KMS-11 (cell line): ENCODE measurements around the gene CENPN.

ENCODE experiments used
- H2AFZ ChIP-seq: fragments of 200-600 bp; sonication (generic); 2 replicates; pipeline ENCODE4 v1.6.1; 2016; ENCODE audit warnings: antibody characterized with exemption, mixed run types, low read depth
- H3K27ac ChIP-seq: fragments of 200-600 bp; sonication (generic); 2 replicates; pipeline ENCODE4 v1.6.1; 2016; ENCODE audit warnings: mild to moderate bottlenecking, mixed run types
- H3K27me3 ChIP-seq: fragments of 200-600 bp; sonication (generic); 2 replicates; pipeline ENCODE4 v1.6.1; 2017; ENCODE audit warnings: mild to moderate bottlenecking, low read depth, mixed run types, moderate library complexity; ENCODE audit not compliant: insufficient read depth
- H3K36me3 ChIP-seq: fragments of 200-600 bp; sonication (generic); 2 replicates; pipeline ENCODE4 v1.6.1; 2017; ENCODE audit warnings: mild to moderate bottlenecking, mixed run types; ENCODE audit not compliant: insufficient read depth
- H3K4me1 ChIP-seq: fragments of 200-600 bp; sonication (generic); 2 replicates; pipeline ENCODE4 v1.6.1; 2016; ENCODE audit warnings: mild to moderate bottlenecking, low read depth, mixed run types; ENCODE audit not compliant: poor library complexity, severe bottlenecking
- H3K4me2 ChIP-seq: fragments of 200-600 bp; sonication (generic); 2 replicates; pipeline ENCODE4 v1.7.0; 2016; ENCODE audit warnings: mild to moderate bottlenecking, mixed run types
- H3K4me3 ChIP-seq: fragments of 200-600 bp; sonication (generic); IDR thresholded peaks from 2 replicates; pipeline ENCODE4 v1.6.1; 2017; ENCODE audit warnings: low read depth, low read length, mixed read lengths; ENCODE audit not compliant: insufficient read depth
- H3K79me2 ChIP-seq: fragments of 200-600 bp; sonication (generic); 2 replicates; pipeline ENCODE4 v1.6.1; 2016; ENCODE audit warnings: low read depth, mixed run types; ENCODE audit not compliant: insufficient read depth
- H3K9ac ChIP-seq: fragments of 200-600 bp; sonication (generic); 2 replicates; pipeline ENCODE4 v1.6.1; 2016; ENCODE audit warnings: mild to moderate bottlenecking, mixed run types
- H4K20me1 ChIP-seq: fragments of 200-600 bp; sonication (generic); 2 replicates; pipeline ENCODE4 v1.6.1; 2016; ENCODE audit warnings: mild to moderate bottlenecking, mixed run types; ENCODE audit not compliant: insufficient read depth
- CTCF ChIP-seq: fragments of 200-600 bp; sonication (generic); conservative IDR thresholded peaks from 2 replicates; pipeline ENCODE4 v1.6.1; 2017; ENCODE audit warnings: low read depth, mild to moderate bottlenecking, antibody characterized with exemption, low read length, moderate library complexity, mixed read lengths

Gene CENPN

GRCh38 chr16:80993834-80994233 is 13.2 kb upstream of the CENPN start:
- H3K36me3 ChIP-seq: no peaks in the 10 kb centered on the region
- no peak overlapping the region for H2AFZ ChIP-seq
- H4K20me1 ChIP-seq: no peaks in the 10 kb centered on the region
- no peaks in the 10 kb centered on the region for H3K27me3 ChIP-seq
- no peak overlapping the region for H3K9ac ChIP-seq
- no peak overlapping the region for H3K4me2 ChIP-seq
- no peak overlapping the region for H3K27ac ChIP-seq
- no peak overlapping the region for H3K4me3 ChIP-seq
- TF ChIP-seq CTCF: no peak
- peaks cover 71% of the 10 kb centered on the region for H3K79me2 ChIP-seq
- no peaks in the 10 kb centered on the region for H3K4me1 ChIP-seq

- Histone ChIP-seq H3K27ac (no peak overlapping the region), H3K27me3 (no peaks in the 10 kb centered on the region), H4K20me1 (no peaks in the 10 kb centered on the region), H3K4me2 (no peak overlapping the region), H3K4me3 (no peak overlapping the region), H3K4me1 (no peaks in the 10 kb centered on the region), H3K79me2 (peaks cover 78% of the 10 kb centered on the region), H2AFZ (no peak overlapping the region), H3K9ac (no peak overlapping the region), H3K36me3 (no peaks in the 10 kb centered on the region)
- TF ChIP-seq CTCF: no peak
These were observed 12.6 kb upstream of the CENPN start for GRCh38 chr16:80994451-80994850.

- no peak overlapping the region for H3K9ac ChIP-seq
These were observed 10.3 kb upstream of the CENPN start for GRCh38 chr16:80996688-80997138.

GRCh38 chr16:80997139-80997798 is 9.7 kb upstream of the CENPN start:
- no peak for TF ChIP-seq CTCF
- H3K9ac ChIP-seq: no peak overlapping the region
- H4K20me1 ChIP-seq: no peaks in the 10 kb centered on the region
- H3K4me3 ChIP-seq: no peak overlapping the region
- H3K79me2 ChIP-seq: peaks cover 90% of the 10 kb centered on the region
- H3K27me3 ChIP-seq: no peaks in the 10 kb centered on the region
- H3K36me3 ChIP-seq: no peaks in the 10 kb centered on the region
- H2AFZ ChIP-seq: no peak overlapping the region
- no peak overlapping the region for H3K4me2 ChIP-seq
- no peak overlapping the region for H3K27ac ChIP-seq
- peaks cover 16% of the 10 kb centered on the region for H3K4me1 ChIP-seq

More at GRCh38 chr16:80996688-80997138, 10.3 kb upstream of the CENPN start:
- Histone ChIP-seq H2AFZ (no peak overlapping the region), H4K20me1 (no peaks in the 10 kb centered on the region), H3K4me1 (peaks cover 16% of the 10 kb centered on the region), H3K4me3 (no peak overlapping the region), H3K27ac (no peak overlapping the region), H3K79me2 (peaks cover 90% of the 10 kb centered on the region), H3K4me2 (no peak overlapping the region), H3K36me3 (no peaks in the 10 kb centered on the region), H3K27me3 (no peaks in the 10 kb centered on the region)
- no peak for TF ChIP-seq CTCF
